HG03095 (cell line): Measurements from ENCODE around the gene ST7.
A peak's percentile ranks its signal among the peaks of the same experiment; 100 is the strongest.

Source experiments
- ATAC-seq: cut with Tn5 transposase; IDR thresholded peaks from one replicate; pipeline ENCODE4 v1.9.1; 2021; ENCODE audit warnings: moderate library complexity; ENCODE audit not compliant: unreplicated experiment

Gene ST7

GRCh38 chr7:117185124-117185523, 231.8 kb downstream of the ST7 start:
- ATAC-seq = no peak

GRCh38 chr7:117186218-117187010, 233.1 kb downstream of the ST7 start:
- no peak for ATAC-seq

- no peak for ATAC-seq
These were observed 235.1 kb downstream of the ST7 start for GRCh38 chr7:117188376-117188775.

- ATAC-seq = no peak
These were observed 235.8 kb downstream of the ST7 start for GRCh38 chr7:117188949-117189592.

- no peak for ATAC-seq
These were observed 236.8 kb downstream of the ST7 start for GRCh38 chr7:117190104-117190503.

GRCh38 chr7:117190746-117191435, 237.6 kb downstream of the ST7 start:
- no peak for ATAC-seq

- no peak for ATAC-seq
These were observed 238.8 kb downstream of the ST7 start for GRCh38 chr7:117192108-117192507.

- no peak for ATAC-seq
These were observed 240.3 kb downstream of the ST7 start for GRCh38 chr7:117193564-117193963.

- no peak for ATAC-seq
These were observed 241.1 kb downstream of the ST7 start for GRCh38 chr7:117194445-117194844.

- ATAC-seq = no peak
These were observed 242.2 kb downstream of the ST7 start for GRCh38 chr7:117195361-117196029.

- no peak for ATAC-seq
These were observed 246.8 kb downstream of the ST7 start for GRCh38 chr7:117200132-117200531.

- no peak for ATAC-seq
These were observed 247.6 kb downstream of the ST7 start for GRCh38 chr7:117200786-117201458.

GRCh38 chr7:117202511-117202910, 249.2 kb downstream of the ST7 start:
- no peak for ATAC-seq

GRCh38 chr7:117203205-117203604, 249.9 kb downstream of the ST7 start:
- no peak for ATAC-seq

GRCh38 chr7:117205873-117206272, 252.6 kb downstream of the ST7 start:
- no peak for ATAC-seq

GRCh38 chr7:117208257-117208656, 255.0 kb downstream of the ST7 start:
- ATAC-seq = no peak

GRCh38 chr7:117210397-117210796, 257.1 kb downstream of the ST7 start:
- ATAC-seq = no peak

GRCh38 chr7:117210908-117211307, 257.6 kb downstream of the ST7 start:
- ATAC-seq = no peak

- no peak for ATAC-seq
These were observed 258.3 kb downstream of the ST7 start for GRCh38 chr7:117211614-117212013.

- peak; percentile 77 for ATAC-seq
These were observed 259.9 kb downstream of the ST7 start for GRCh38 chr7:117212969-117213877.
